ENCODE data around the gene SRL. TPM values are rescaled to one million over a fixed set of nuclear protein-coding genes. Genes with fewer than 3 reads are reported as not detected.
"Not testable (repeated sequence)": the region's sequence is repeated elsewhere in the genome, so short reads cannot be mapped to it uniquely, and the experiment has no call there.

The SRL gene
- total RNA-seq, 1 experiment from 2014 or later, result 0.11 TPM

- H3K4me3 Mint-ChIP-seq, result no peak overlapping the region
- DNase-seq (ENCODE audit: low spot score) (no peak), ATAC-seq (no peak)
- no peaks in the 10 kb centered on the region for H3K9me3 Mint-ChIP-seq
- H3K4me1 Mint-ChIP-seq, result peaks cover 21% of the 10 kb centered on the region
- TF ChIP-seq NR1H2 (CRISPR knock-in tag; IDR thresholded peaks at IDR 0.05), result no peak
- TF ChIP-seq HMGA2 (CRISPR knock-in tag; IDR thresholded peaks at IDR 0.05), result no peak
- TF ChIP-seq ZNF219 (CRISPR knock-in tag; IDR thresholded peaks at IDR 0.05; ENCODE audit: borderline replicate concordance), result no peak
- TF ChIP-seq TCF7 (CRISPR knock-in tag; IDR thresholded peaks at IDR 0.05; ENCODE audit: low read depth), result no peak
- CTCF ChIA-PET, result interaction anchor here (1.6 kb wide), 1 partner anchor 41 kb away, joined by 6 read pairs; no protein-coding TSS in a partner anchor
- H3K27ac Mint-ChIP-seq, result 0 out of 2 replicates have a peak overlapping the region, but pooled peaks have one; percentile 53
- POLR2A ChIA-PET, result no interaction called here
- H3K27me3 Mint-ChIP-seq (ENCODE audit: low read depth), result no peaks in the 10 kb centered on the region; the same call in 1 of the 2 replicates
- no peaks in the 10 kb centered on the region for H3K36me3 Mint-ChIP-seq
These were observed 29.0 kb downstream of the SRL start for GRCh38 chr16:4212934-4213296.

DNA sequence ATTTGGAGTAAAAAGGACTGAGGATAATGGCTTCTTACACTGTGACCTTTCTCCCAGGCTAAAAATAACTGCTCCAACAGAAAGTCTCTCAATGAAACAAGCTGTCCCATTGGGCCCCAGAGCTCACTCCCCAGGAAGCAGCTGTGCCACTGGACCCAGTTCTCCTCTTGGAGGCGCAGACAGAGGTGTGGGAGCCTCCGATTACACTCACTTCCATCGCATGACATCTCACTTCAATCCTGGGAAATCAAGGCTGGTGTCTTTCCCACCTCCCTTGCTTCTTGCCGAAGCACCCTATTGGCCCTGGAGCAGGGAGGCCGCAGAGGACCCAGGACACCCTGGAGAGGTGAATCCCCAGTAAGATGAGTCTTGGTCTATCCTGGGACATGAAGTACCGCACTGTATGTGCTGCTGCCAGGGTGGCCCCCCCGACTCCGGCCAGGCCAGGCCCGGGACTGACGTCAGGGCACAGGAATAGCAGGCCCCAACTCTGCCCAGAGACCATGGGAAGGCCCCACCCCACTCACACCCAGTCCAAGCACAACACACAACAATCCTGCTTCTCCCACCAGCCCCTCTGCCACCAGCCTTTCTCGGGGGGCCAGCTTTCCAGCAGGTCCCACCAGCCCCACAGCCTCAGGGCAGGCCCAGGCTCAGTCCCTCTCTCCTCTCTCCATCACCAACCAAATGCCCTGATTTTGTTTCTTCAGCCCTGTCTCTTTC, 29.5 kb downstream of the SRL start:
- no peaks in the 10 kb centered on the region; the same call in 1 of the 2 replicates for H3K27me3 Mint-ChIP-seq (ENCODE audit: low read depth)

GRCh38 chr16:4211445-4212210, 30.3 kb downstream of the SRL start:
- H3K27me3 Mint-ChIP-seq (ENCODE audit: low read depth); POLR2A ChIA-PET; H3K4me3 Mint-ChIP-seq; CTCF ChIA-PET; H3K27ac Mint-ChIP-seq; ATAC-seq; DNase-seq (ENCODE audit: low spot score); H3K36me3 Mint-ChIP-seq; H3K9me3 Mint-ChIP-seq: not testable (repeated sequence)
- peaks cover 12% of the 10 kb centered on the region for H3K4me1 Mint-ChIP-seq

More for the DNA sequence above, 29.5 kb downstream of the SRL start:
- ATAC-seq, result no peak
- no peaks in the 10 kb centered on the region for H3K9me3 Mint-ChIP-seq
- ChIA-PET POLR2A (no interaction called here), CTCF (no interaction called here)
- TF ChIP-seq TEAD1 (CRISPR knock-in tag; IDR thresholded peaks at IDR 0.05), result no peak
- no peak for TF ChIP-seq ETV6 (CRISPR knock-in tag; IDR thresholded peaks at IDR 0.05)
- no peak for TF ChIP-seq ZNF671 (CRISPR knock-in tag; IDR thresholded peaks at IDR 0.05)
- TF ChIP-seq, protein P1, sequence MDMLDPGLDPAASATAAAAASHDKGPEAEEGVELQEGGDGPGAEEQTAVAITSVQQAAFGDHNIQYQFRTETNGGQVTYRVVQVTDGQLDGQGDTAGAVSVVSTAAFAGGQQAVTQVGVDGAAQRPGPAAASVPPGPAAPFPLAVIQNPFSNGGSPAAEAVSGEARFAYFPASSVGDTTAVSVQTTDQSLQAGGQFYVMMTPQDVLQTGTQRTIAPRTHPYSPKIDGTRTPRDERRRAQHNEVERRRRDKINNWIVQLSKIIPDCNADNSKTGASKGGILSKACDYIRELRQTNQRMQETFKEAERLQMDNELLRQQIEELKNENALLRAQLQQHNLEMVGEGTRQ (CRISPR knock-in tag; IDR thresholded peaks at IDR 0.05), result no peak
- no peak for TF ChIP-seq RORB (CRISPR knock-in tag; IDR thresholded peaks at IDR 0.05)
- TF ChIP-seq ZNF263 (CRISPR knock-in tag; IDR thresholded peaks at IDR 0.05; ENCODE audit: low read depth), result no peak
- no peak for TF ChIP-seq FOXP1 (CRISPR knock-in tag; IDR thresholded peaks at IDR 0.05; ENCODE audit: borderline replicate concordance)
- TF ChIP-seq FOXK1 (CRISPR knock-in tag; IDR thresholded peaks at IDR 0.05), result no peak
- TF ChIP-seq NR2C2 (CRISPR knock-in tag; IDR thresholded peaks at IDR 0.05), result no peak
- TF ChIP-seq EMX1 (CRISPR knock-in tag; IDR thresholded peaks at IDR 0.05), result no peak
- no peak for TF ChIP-seq ZNF232 (CRISPR knock-in tag; IDR thresholded peaks at IDR 0.05)
- TF ChIP-seq, protein P2, sequence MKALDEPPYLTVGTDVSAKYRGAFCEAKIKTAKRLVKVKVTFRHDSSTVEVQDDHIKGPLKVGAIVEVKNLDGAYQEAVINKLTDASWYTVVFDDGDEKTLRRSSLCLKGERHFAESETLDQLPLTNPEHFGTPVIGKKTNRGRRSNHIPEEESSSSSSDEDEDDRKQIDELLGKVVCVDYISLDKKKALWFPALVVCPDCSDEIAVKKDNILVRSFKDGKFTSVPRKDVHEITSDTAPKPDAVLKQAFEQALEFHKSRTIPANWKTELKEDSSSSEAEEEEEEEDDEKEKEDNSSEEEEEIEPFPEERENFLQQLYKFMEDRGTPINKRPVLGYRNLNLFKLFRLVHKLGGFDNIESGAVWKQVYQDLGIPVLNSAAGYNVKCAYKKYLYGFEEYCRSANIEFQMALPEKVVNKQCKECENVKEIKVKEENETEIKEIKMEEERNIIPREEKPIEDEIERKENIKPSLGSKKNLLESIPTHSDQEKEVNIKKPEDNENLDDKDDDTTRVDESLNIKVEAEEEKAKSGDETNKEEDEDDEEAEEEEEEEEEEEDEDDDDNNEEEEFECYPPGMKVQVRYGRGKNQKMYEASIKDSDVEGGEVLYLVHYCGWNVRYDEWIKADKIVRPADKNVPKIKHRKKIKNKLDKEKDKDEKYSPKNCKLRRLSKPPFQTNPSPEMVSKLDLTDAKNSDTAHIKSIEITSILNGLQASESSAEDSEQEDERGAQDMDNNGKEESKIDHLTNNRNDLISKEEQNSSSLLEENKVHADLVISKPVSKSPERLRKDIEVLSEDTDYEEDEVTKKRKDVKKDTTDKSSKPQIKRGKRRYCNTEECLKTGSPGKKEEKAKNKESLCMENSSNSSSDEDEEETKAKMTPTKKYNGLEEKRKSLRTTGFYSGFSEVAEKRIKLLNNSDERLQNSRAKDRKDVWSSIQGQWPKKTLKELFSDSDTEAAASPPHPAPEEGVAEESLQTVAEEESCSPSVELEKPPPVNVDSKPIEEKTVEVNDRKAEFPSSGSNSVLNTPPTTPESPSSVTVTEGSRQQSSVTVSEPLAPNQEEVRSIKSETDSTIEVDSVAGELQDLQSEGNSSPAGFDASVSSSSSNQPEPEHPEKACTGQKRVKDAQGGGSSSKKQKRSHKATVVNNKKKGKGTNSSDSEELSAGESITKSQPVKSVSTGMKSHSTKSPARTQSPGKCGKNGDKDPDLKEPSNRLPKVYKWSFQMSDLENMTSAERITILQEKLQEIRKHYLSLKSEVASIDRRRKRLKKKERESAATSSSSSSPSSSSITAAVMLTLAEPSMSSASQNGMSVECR (CRISPR knock-in tag; IDR thresholded peaks at IDR 0.05; ENCODE audit: borderline replicate concordance), result no peak
- TF ChIP-seq, protein P3, sequence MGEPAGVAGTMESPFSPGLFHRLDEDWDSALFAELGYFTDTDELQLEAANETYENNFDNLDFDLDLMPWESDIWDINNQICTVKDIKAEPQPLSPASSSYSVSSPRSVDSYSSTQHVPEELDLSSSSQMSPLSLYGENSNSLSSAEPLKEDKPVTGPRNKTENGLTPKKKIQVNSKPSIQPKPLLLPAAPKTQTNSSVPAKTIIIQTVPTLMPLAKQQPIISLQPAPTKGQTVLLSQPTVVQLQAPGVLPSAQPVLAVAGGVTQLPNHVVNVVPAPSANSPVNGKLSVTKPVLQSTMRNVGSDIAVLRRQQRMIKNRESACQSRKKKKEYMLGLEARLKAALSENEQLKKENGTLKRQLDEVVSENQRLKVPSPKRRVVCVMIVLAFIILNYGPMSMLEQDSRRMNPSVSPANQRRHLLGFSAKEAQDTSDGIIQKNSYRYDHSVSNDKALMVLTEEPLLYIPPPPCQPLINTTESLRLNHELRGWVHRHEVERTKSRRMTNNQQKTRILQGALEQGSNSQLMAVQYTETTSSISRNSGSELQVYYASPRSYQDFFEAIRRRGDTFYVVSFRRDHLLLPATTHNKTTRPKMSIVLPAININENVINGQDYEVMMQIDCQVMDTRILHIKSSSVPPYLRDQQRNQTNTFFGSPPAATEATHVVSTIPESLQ (CRISPR knock-in tag; IDR thresholded peaks at IDR 0.05), result no peak
- TF ChIP-seq NFYB (CRISPR knock-in tag; conservative IDR thresholded peaks at IDR 0.05; ENCODE audit: low read depth), result no peak
- no peak for TF ChIP-seq TCF7 (CRISPR knock-in tag; IDR thresholded peaks at IDR 0.05; ENCODE audit: low read depth)
- TF ChIP-seq IRF2 (CRISPR knock-in tag; IDR thresholded peaks at IDR 0.05; ENCODE audit: borderline replicate concordance, low read depth), result no peak
- TF ChIP-seq CREB1 (CRISPR knock-in tag; IDR thresholded peaks at IDR 0.05), result no peak
- TF ChIP-seq RELA (CRISPR knock-in tag; IDR thresholded peaks at IDR 0.05; ENCODE audit: borderline replicate concordance), result no peak
- TF ChIP-seq TEAD4 (CRISPR knock-in tag; IDR thresholded peaks at IDR 0.05), result no peak
- H3K27ac Mint-ChIP-seq, result 0 out of 2 replicates have a peak overlapping the region, but pooled peaks have one; percentile 53
- no peak for DNase-seq (ENCODE audit: low spot score)
- H3K4me1 Mint-ChIP-seq, result peaks cover 16% of the 10 kb centered on the region
- H3K4me3 Mint-ChIP-seq, result no peak overlapping the region
- no peaks in the 10 kb centered on the region for H3K36me3 Mint-ChIP-seq
